Upper lobe of left lung (tissue), 4 donors: ENCODE data around the gene MVP.

Source experiments
- CTCF ChIP-seq, 6 experiments: fragments of 450-650 bp in 4 of 6; fragments of 200-600 bp in 2 of 6; sonication (generic) in 2 of 6; IDR thresholded peaks; one replicate each; pipeline ENCODE4 v1.5.1; 2016 to 2019; ENCODE audit warnings: antibody characterized with exemption in 6 of 6
- EP300 ChIP-seq, 4 donors: sonication (generic); formaldehyde crosslinking; IDR thresholded peaks; one replicate each; pipeline ENCODE4 v1.5.1; 2017; ENCODE audit warnings: antibody characterized with exemption in 4 of 4, control low read depth in 2 of 4
- POLR2A ChIP-seq, 4 donors: fragments of 450-650 bp; IDR thresholded peaks; one replicate each; pipeline ENCODE4 v1.5.1; 2016 to 2017; ENCODE audit warnings: antibody characterized with exemption in 4 of 4, mild to moderate bottlenecking in 2 of 4
- POLR2AphosphoS5 ChIP-seq, 2 donors: sonication (generic); formaldehyde crosslinking; IDR thresholded peaks; one replicate each; pipeline ENCODE4 v1.5.1; 2017; ENCODE audit warnings: antibody characterized with exemption in 2 of 2

GRCh38 chr16:29831490-29831889 lies 11.2 kb downstream of the MVP start:
- TF ChIP-seq CTCF (IDR thresholded peaks at IDR 0.05) (no peak), POLR2A (IDR thresholded peaks at IDR 0.05) (no peak), POLR2AphosphoS5 (IDR thresholded peaks at IDR 0.05) (no peak), EP300 (IDR thresholded peaks at IDR 0.05) (no peak)
